Measurements from ENCODE around the gene CACNA1C. TPM values are rescaled to one million over a fixed set of nuclear protein-coding genes. Genes with fewer than 3 reads are reported as not detected.

The CACNA1C gene
- total and polyA plus RNA-seq, 2 donors from 2014 or later: 1.6 to 17.4 TPM

DNA sequence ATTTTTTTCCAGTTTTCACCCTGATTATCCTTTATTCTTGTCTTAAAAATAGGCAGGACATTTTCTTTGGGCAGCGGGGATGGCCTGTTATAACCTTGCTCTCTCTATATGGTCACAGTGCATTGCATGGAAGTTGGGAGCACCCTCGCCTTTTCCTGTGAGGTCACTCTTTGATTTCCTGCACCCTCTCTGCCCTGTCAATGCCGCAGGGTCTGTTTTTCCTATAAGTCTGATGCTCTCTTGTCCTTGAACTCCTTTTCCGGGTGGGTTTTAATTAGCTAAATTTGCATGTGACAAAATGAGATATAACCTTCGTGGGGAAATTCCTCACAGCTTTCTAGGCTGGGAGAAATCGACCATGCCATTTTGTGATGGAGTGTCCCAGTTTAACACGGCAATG, 194.3 kb downstream of the CACNA1C start:
- Histone ChIP-seq H3K27ac (ENCODE audit: low read depth in 2 of 2, low read length in 2 of 2) (no peak overlapping the region), H3K36me3 (ENCODE audit: control insufficient read depth in 2 of 3, insufficient read depth in 3 of 3, low read length in 3 of 3) (no peaks in the 10 kb centered on the region), H3K4me3 (ENCODE audit: low read length in 3 of 3) (no peak overlapping the region), H3K9ac (ENCODE audit: low read length in 3 of 3) (no peak overlapping the region), H3K9me3 (ENCODE audit: control insufficient read depth in 2 of 3, insufficient read depth in 1 of 3, low read length in 3 of 3) (no peaks in the 10 kb centered on the region), H3K4me1 (ENCODE audit: control insufficient read depth in 2 of 3, insufficient read depth in 2 of 3, low read depth in 1 of 3, low read length in 3 of 3) (peaks cover 0 to 6% (median 3%) of the 10 kb centered on the region in 3 donors), H3K27me3 (ENCODE audit: control insufficient read depth, insufficient read depth, low read length) (no peaks in the 10 kb centered on the region)
- DNase-seq (no peak), FAIRE-seq (no peak)
- TF ChIP-seq, protein P1, sequence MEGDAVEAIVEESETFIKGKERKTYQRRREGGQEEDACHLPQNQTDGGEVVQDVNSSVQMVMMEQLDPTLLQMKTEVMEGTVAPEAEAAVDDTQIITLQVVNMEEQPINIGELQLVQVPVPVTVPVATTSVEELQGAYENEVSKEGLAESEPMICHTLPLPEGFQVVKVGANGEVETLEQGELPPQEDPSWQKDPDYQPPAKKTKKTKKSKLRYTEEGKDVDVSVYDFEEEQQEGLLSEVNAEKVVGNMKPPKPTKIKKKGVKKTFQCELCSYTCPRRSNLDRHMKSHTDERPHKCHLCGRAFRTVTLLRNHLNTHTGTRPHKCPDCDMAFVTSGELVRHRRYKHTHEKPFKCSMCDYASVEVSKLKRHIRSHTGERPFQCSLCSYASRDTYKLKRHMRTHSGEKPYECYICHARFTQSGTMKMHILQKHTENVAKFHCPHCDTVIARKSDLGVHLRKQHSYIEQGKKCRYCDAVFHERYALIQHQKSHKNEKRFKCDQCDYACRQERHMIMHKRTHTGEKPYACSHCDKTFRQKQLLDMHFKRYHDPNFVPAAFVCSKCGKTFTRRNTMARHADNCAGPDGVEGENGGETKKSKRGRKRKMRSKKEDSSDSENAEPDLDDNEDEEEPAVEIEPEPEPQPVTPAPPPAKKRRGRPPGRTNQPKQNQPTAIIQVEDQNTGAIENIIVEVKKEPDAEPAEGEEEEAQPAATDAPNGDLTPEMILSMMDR (IDR thresholded peaks at IDR 0.05; ENCODE audit: borderline replicate concordance, extremely low read depth, insufficient read depth): no peak
- intact Hi-C loops (cut with DNase I): no loop called here

DNA sequence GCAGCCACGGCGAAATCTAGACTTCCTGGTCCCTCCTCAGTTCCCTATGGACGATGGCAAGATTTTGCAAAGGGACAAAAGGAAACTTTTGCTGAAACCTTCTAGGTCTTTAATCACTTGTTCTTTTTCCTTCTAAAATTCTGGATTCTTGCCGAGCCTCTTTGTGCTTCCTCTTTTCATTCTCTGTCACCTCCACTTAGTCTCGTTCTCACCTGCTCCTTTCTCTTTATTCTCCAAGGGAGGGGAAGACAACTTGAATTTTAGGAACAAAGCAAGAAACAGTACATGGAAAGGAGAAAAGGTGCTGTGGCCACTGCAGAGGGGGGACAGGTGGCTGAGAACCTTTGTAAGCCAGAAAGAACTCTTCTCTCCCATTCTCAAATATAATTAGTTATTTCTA, 194.8 kb downstream of the CACNA1C start:
- intact Hi-C loops (cut with DNase I): no loop called here
- TF ChIP-seq, protein P1 (IDR thresholded peaks at IDR 0.05; ENCODE audit: borderline replicate concordance, extremely low read depth, insufficient read depth): no peak
- FAIRE-seq (no peak), DNase-seq (no peak)
- Histone ChIP-seq H3K9ac (ENCODE audit: low read length in 3 of 3) (no peak overlapping the region), H3K27ac (ENCODE audit: low read depth in 2 of 2, low read length in 2 of 2) (no peak overlapping the region), H3K36me3 (ENCODE audit: control insufficient read depth in 2 of 3, insufficient read depth in 3 of 3, low read length in 3 of 3) (no peaks in the 10 kb centered on the region), H3K4me1 (ENCODE audit: control insufficient read depth in 2 of 3, insufficient read depth in 2 of 3, low read depth in 1 of 3, low read length in 3 of 3) (peaks cover 0 to 6% (median 3%) of the 10 kb centered on the region in 3 donors), H3K4me3 (ENCODE audit: low read length in 3 of 3) (no peak overlapping the region), H3K27me3 (ENCODE audit: control insufficient read depth, insufficient read depth, low read length) (no peaks in the 10 kb centered on the region), H3K9me3 (ENCODE audit: control insufficient read depth in 2 of 3, insufficient read depth in 1 of 3, low read length in 3 of 3) (no peaks in the 10 kb centered on the region)

DNA sequence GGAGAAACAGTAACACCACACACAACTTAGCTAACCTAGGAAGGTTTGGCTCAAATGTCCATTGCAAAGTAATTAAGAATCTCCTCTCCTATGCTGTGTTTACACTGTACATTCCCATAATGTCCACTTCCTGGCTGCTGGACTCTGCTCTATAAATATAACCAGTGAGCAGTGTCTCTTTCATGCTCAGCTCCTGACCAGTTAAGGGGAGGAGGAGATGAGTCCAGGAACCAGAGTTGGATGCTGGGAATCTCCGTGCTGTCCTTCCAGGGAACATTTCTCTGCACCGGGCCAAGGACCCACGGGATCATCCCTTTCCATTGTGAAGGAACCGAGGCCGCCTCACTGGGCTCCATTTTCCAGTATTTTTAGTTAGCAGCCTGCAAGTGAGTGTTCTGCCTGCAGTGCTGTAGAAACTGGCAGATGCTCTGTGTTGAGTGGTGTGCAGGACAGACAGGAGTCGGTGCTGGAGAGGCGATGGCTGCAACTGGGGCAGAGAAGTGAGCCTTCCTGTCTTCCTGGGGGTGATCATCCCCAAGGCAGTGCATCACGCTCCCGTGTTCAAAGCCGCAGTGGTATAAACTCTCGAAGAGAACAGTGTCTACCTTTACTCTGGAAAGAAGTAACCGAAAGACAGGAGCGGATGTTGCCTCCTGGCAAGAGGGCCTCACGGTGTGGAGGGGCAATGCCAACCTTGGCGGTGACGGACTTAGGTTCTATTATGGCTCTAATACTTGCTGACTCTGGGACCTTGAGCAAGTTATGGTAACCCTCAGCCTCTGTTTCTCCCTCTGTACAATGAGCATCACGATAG, 195.5 kb downstream of the CACNA1C start:
- H3K9ac ChIP-seq (ENCODE audit: low read length in 3 of 3): no peak overlapping the region
- FAIRE-seq (no peak), DNase-seq (peak in 2 of 5 donors; percentile 53 to 59)
- H3K27ac ChIP-seq (ENCODE audit: low read depth in 2 of 2, low read length in 2 of 2): no peak overlapping the region
- intact Hi-C loops (cut with DNase I): no loop called here
- no peak overlapping the region for H3K4me3 ChIP-seq (ENCODE audit: low read length in 3 of 3)
- peaks cover 0 to 6% (median 3%) of the 10 kb centered on the region in 3 donors for H3K4me1 ChIP-seq (ENCODE audit: control insufficient read depth in 2 of 3, insufficient read depth in 2 of 3, low read depth in 1 of 3, low read length in 3 of 3)
- H3K27me3 ChIP-seq (ENCODE audit: control insufficient read depth, insufficient read depth, low read length): no peaks in the 10 kb centered on the region
- no peaks in the 10 kb centered on the region for H3K9me3 ChIP-seq (ENCODE audit: control insufficient read depth in 2 of 3, insufficient read depth in 1 of 3, low read length in 3 of 3)
- H3K36me3 ChIP-seq (ENCODE audit: control insufficient read depth in 2 of 3, insufficient read depth in 3 of 3, low read length in 3 of 3): no peaks in the 10 kb centered on the region
- TF ChIP-seq, protein P1 (IDR thresholded peaks at IDR 0.05; ENCODE audit: borderline replicate concordance, extremely low read depth, insufficient read depth): no peak
